IMR-90 (cell line): ENCODE results near the gene PLB1. TPM values are rescaled to one million over a fixed set of nuclear protein-coding genes. Genes with fewer than 3 reads are reported as not detected.
A peak's percentile ranks its signal among the peaks of the same experiment; 100 is the strongest.

Experiments used
- ATAC-seq: fragments of 200-7000 bp; cut with Tn5 transposase; 2 replicates; pipeline ENCODE4 v1.9.1; 2020; ENCODE audit warnings: low read depth, mild to moderate bottlenecking, moderate library complexity
- BruUV-seq: library from RNA; stranded (reverse); fragments of 400-500 nt; replicated peaks from 2 replicates; lab custom pipeline; 2021; lab: Mats Ljungman, UMichigan
- CTCF ChIA-PET: fragments of 300-600 bp; formaldehyde crosslinking; extraction: SDS; loops from one replicate; lab custom pipeline; 2021; ENCODE audit warnings: antibody characterized with exemption; lab: Yijun Ruan, JAX
- POLR2A ChIA-PET: fragments of 300-600 bp; sonication (Branson Sonifier 250); formaldehyde crosslinking; loops from one replicate; lab custom pipeline; 2022; ENCODE audit warnings: antibody characterized with exemption; ENCODE audit not compliant: unreplicated experiment; lab: Charles Lee
- DNase-seq: peaks from one replicate; pipeline ENCODE4 v3.0.0; 2013
- H2AFZ ChIP-seq: replicated peaks from 2 replicates; pipeline ENCODE3; 2013; ENCODE audit warnings: low read length, mild to moderate bottlenecking; ENCODE audit not compliant: poor library complexity
- H2AK5ac ChIP-seq: 2 replicates; pipeline ENCODE4 v1.6.1; 2013; ENCODE audit warnings: low read depth, low read length, inconsistent platforms
- H2AK9ac ChIP-seq: replicated peaks from 2 replicates; pipeline ENCODE3; 2013; ENCODE audit warnings: mild to moderate bottlenecking, low read depth, low read length, moderate library complexity; ENCODE audit not compliant: poor library complexity
- H2BK120ac ChIP-seq: 2 replicates; pipeline ENCODE4 v1.6.1; 2013; ENCODE audit warnings: low read depth, low read length, inconsistent platforms
- H2BK15ac ChIP-seq: 3 replicates; pipeline ENCODE4 v1.6.1; 2013; ENCODE audit warnings: low read depth, low read length, inconsistent platforms
- H2BK20ac ChIP-seq: 2 replicates; pipeline ENCODE4 v1.6.1; 2013; ENCODE audit warnings: low read depth, mild to moderate bottlenecking, inconsistent platforms, low read length, moderate library complexity
- H2BK5ac ChIP-seq: 2 replicates; pipeline ENCODE4 v1.6.1; 2013; ENCODE audit warnings: mild to moderate bottlenecking, low read depth, low read length, inconsistent platforms; ENCODE audit not compliant: poor library complexity, severe bottlenecking
- H3K14ac ChIP-seq: replicated peaks from 2 replicates; pipeline ENCODE4 v1.6.1; 2013; ENCODE audit warnings: low read depth, low read length, inconsistent platforms
- H3K18ac ChIP-seq: 2 replicates; pipeline ENCODE4 v1.6.1; 2013; ENCODE audit warnings: low read depth, low read length, control low read depth
- H3K23ac ChIP-seq: 2 replicates; pipeline ENCODE4 v1.6.1; 2013; ENCODE audit warnings: low read depth, low read length, inconsistent platforms
- H3K27ac ChIP-seq: 2 replicates; pipeline ENCODE4 v1.5.1; 2013; ENCODE audit warnings: mild to moderate bottlenecking, control low read depth, low read length; ENCODE audit not compliant: insufficient read depth
- H3K27me3 ChIP-seq: 2 replicates; pipeline ENCODE4 v1.6.1; 2013; ENCODE audit warnings: low read length; ENCODE audit not compliant: control insufficient read depth, insufficient read depth
- H3K36me3 ChIP-seq: 2 replicates; pipeline ENCODE4 v1.6.1; 2013; ENCODE audit warnings: low read length, mixed read lengths; ENCODE audit not compliant: control insufficient read depth, insufficient read depth
- H3K4ac ChIP-seq: 2 replicates; pipeline ENCODE4 v1.6.1; 2013; ENCODE audit warnings: low read depth, low read length, inconsistent platforms
- H3K4me1 ChIP-seq: 2 replicates; pipeline ENCODE4 v1.6.1; 2013; ENCODE audit warnings: low read length, mixed read lengths; ENCODE audit not compliant: control insufficient read depth, insufficient read depth
- H3K4me2 ChIP-seq: 2 replicates; pipeline ENCODE4 v1.6.1; 2013; ENCODE audit warnings: low read depth, mild to moderate bottlenecking, control low read depth, low read length, moderate library complexity
- H3K4me3 ChIP-seq: 2 replicates; pipeline ENCODE4 v1.5.1; 2013; ENCODE audit warnings: low read depth, mild to moderate bottlenecking, control low read depth, low read length, moderate library complexity; ENCODE audit not compliant: insufficient read depth
- H3K56ac ChIP-seq: 2 replicates; pipeline ENCODE4 v1.6.1; 2013; ENCODE audit warnings: low read length, inconsistent platforms; ENCODE audit not compliant: insufficient read depth; ENCODE audit errors: extremely low read depth
- H3K79me1 ChIP-seq, 2 experiments: 2 replicates each; pipeline ENCODE4 v1.6.1; 2013; ENCODE audit warnings: low read length in 2 of 2, inconsistent platforms in 1 of 2, low read depth in 1 of 2
- H3K9ac ChIP-seq: 2 replicates; pipeline ENCODE4 v1.6.1; 2013; ENCODE audit warnings: low read depth, low read length, control low read depth
- H3K9me1 ChIP-seq: 2 replicates; pipeline ENCODE4 v1.6.1; 2013; ENCODE audit warnings: low read length, inconsistent platforms; ENCODE audit not compliant: insufficient read depth
- H3K9me3 ChIP-seq: 2 replicates; pipeline ENCODE4 v1.6.1; 2013; ENCODE audit warnings: low read length; ENCODE audit not compliant: control insufficient read depth, insufficient read depth
- H4K20me1 ChIP-seq: 2 replicates; pipeline ENCODE4 v1.6.1; 2013; ENCODE audit warnings: low read length, inconsistent platforms; ENCODE audit not compliant: insufficient read depth
- H4K5ac ChIP-seq: 2 replicates; pipeline ENCODE4 v1.6.1; 2013; ENCODE audit warnings: mild to moderate bottlenecking, low read depth, low read length, control low read depth
- H4K8ac ChIP-seq, 2 experiments: 2 replicates each; pipeline ENCODE4 v1.6.1; 2013; ENCODE audit warnings: low read depth in 2 of 2, low read length in 2 of 2, control low read depth in 1 of 2, inconsistent platforms in 1 of 2
- H4K91ac ChIP-seq: 2 replicates; pipeline ENCODE4 v1.6.1; 2013; ENCODE audit warnings: low read depth, low read length, inconsistent platforms; ENCODE audit not compliant: insufficient read depth
- MXI1 ChIP-seq: IDR thresholded peaks from 2 replicates; pipeline ENCODE4 v1.6.1; 2012; ENCODE audit warnings: low read depth, mild to moderate bottlenecking, low read length, moderate library complexity, borderline replicate concordance
- RCOR1 ChIP-seq: IDR thresholded peaks from 2 replicates; pipeline ENCODE4 v1.6.1; 2012; ENCODE audit warnings: mild to moderate bottlenecking, low read length, improper control_type of control experiment; ENCODE audit not compliant: insufficient replicate concordance
- WGBS, 2 experiments: methylation state at CpG; one replicate each; pipeline versions ENCODE4 v1.1.5 to v1.1.7; 2013; ENCODE audit warnings: missing lambda C conversion rate in 2 of 2; ENCODE audit not compliant: insufficient read length in 1 of 2; ENCODE audit errors: extremely low coverage in 2 of 2; 5-methylcytosine and 5-hydroxymethylcytosine counted together
- dilution Hi-C: fragments of 300-500 bp; cut with HindIII; formaldehyde crosslinking; loops from one replicate; pipeline ENCODE4 v1.14.3; 2018; ENCODE audit warnings: low sequenced_read_pairs; ENCODE audit not compliant: unreplicated experiment
- in situ Hi-C: fragments of 300-500 bp; cut with MboI; formaldehyde crosslinking; loops from 3 replicates; pipeline ENCODE4 v1.14.3; 2019; ENCODE audit warnings: low sequenced_read_pairs, inconsistent platforms, mixed read lengths
- intact Hi-C: fragments of 100-400 bp; cut with micrococcal nuclease; formaldehyde crosslinking; loops from 2 replicates; pipeline ENCODE4 v1.10.0; 2022
- polyA plus RNA-seq, 3 experiments: library from polyadenylated mRNA; depleted of rRNA; stranded (reverse); fragments of >200 nt; gene quantifications; 2 replicates each; pipeline ENCODE4 v1.2.3, GENCODE V29; 2012; ENCODE audit warnings: low replicate concordance in 1 of 3
- total RNA-seq: library from RNA; depleted of rRNA; stranded (reverse); fragments of >200 nt; gene quantifications from 2 replicates; pipeline ENCODE4 v1.2.3, GENCODE V29; 2012

PLB1 gene
- total and polyA plus RNA-seq, 2 of the 4 experiments (the other 2 are of a cell fraction) = 0.74 to 0.90 TPM

- CTCF ChIA-PET = interaction anchor here (0.5 to 0.7 kb wide), 2 partner anchors 21 to 31 kb away, joined by 3 to 4 read pairs; no protein-coding TSS in a partner anchor
Observed at GRCh38 chr2:28692411-28692810, 196.6 kb downstream of the PLB1 start.

More at GRCh38 chr2:28692411-28692810, 196.6 kb downstream of the PLB1 start:
- H3K23ac ChIP-seq = peak overlapping the region; percentile 92
- ATAC-seq (no peak), DNase-seq (no peak)
- peak overlapping the region; percentile 18; the same call in 1 of the 2 replicates for H3K9ac ChIP-seq
- peak overlapping the region; percentile 67; the same call in 1 of the 2 replicates for H3K56ac ChIP-seq
- H3K14ac ChIP-seq = peak overlapping the region; percentile 96
- no peak overlapping the region; the same call in 1 of the 2 replicates for H3K4me2 ChIP-seq
- H4K5ac ChIP-seq = peak overlapping the region; percentile 59
- no peaks in the 10 kb centered on the region for H4K20me1 ChIP-seq
- no peaks in the 10 kb centered on the region for H3K79me1 ChIP-seq
- H3K9me1 ChIP-seq = peaks cover 17% of the 10 kb centered on the region
- peak overlapping the region; percentile 91 for H3K18ac ChIP-seq
- H4K8ac ChIP-seq = peak overlapping the region; percentile 84 to 98
- peak overlapping the region; percentile 88 for H2AFZ ChIP-seq
- no TSS peak for BruUV-seq
- POLR2A ChIA-PET = no interaction called here
- intact Hi-C loops (no loop called here), dilution Hi-C loops (no loop called here), in situ Hi-C loops (no loop called here)
- TF ChIP-seq RCOR1 = no peak
- no peak for TF ChIP-seq MXI1
- WGBS, 2 experiments = 100% methylated on average over 2 of the region's 3 CpGs; no CpG with 5 or more reads in 1 of the 2 experiments
- peak overlapping the region; percentile 74 for H3K27ac ChIP-seq
- peak overlapping the region; percentile 94 for H4K91ac ChIP-seq
- no peaks in the 10 kb centered on the region for H3K9me3 ChIP-seq
- H2BK120ac ChIP-seq = peak overlapping the region; percentile 98
- peak overlapping the region; percentile 98 for H2BK20ac ChIP-seq
- H2AK5ac ChIP-seq = peak overlapping the region; percentile 93
- H3K36me3 ChIP-seq = no peaks in the 10 kb centered on the region
- H3K4ac ChIP-seq = peak overlapping the region; percentile 98
- H2AK9ac ChIP-seq = no peak overlapping the region
- H3K4me1 ChIP-seq = peaks cover 12% of the 10 kb centered on the region
- no peak overlapping the region for H3K4me3 ChIP-seq
- H3K27me3 ChIP-seq = no peaks in the 10 kb centered on the region
- H2BK15ac ChIP-seq = peak overlapping the region; percentile 98; the same call in 2 of the 3 replicates
- peak overlapping the region; percentile 48 for H2BK5ac ChIP-seq
